Measurements from ENCODE around the gene CLPTM1.

DNA sequence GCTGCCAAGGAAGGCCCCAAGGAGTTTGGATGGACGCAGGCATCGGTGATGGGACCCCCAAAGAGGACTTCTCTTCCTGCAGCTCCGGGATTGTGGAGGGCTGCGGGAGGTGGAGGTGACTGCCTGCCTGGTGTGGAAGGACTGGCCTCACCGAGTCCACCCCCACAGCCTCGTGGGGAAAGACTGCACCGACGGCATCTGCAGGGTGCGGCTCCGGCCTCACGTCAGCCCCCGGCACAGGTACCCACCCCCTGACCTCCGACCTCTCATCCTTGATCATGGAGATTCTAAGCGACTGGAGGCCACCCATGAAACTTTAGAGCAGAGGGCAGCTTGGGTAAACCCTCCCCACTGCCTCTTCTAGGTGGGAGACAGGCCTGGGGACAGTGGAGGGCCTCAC lies 66.8 kb downstream of the CLPTM1 start:
- TF ChIP-seq, protein P1, sequence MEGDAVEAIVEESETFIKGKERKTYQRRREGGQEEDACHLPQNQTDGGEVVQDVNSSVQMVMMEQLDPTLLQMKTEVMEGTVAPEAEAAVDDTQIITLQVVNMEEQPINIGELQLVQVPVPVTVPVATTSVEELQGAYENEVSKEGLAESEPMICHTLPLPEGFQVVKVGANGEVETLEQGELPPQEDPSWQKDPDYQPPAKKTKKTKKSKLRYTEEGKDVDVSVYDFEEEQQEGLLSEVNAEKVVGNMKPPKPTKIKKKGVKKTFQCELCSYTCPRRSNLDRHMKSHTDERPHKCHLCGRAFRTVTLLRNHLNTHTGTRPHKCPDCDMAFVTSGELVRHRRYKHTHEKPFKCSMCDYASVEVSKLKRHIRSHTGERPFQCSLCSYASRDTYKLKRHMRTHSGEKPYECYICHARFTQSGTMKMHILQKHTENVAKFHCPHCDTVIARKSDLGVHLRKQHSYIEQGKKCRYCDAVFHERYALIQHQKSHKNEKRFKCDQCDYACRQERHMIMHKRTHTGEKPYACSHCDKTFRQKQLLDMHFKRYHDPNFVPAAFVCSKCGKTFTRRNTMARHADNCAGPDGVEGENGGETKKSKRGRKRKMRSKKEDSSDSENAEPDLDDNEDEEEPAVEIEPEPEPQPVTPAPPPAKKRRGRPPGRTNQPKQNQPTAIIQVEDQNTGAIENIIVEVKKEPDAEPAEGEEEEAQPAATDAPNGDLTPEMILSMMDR (IDR thresholded peaks at IDR 0.05) = no peak
- TF ChIP-seq POLR2A (IDR thresholded peaks at IDR 0.05) = no peak
- TF ChIP-seq POLR2AphosphoS5 (IDR thresholded peaks at IDR 0.05) = no peak
